ENCODE measurements around the gene RBFOX1. TPM values are rescaled to one million over a fixed set of nuclear protein-coding genes. Genes with fewer than 3 reads are reported as not detected.

RBFOX1 gene
- total and polyA plus RNA-seq, 2 donors from 2014 or later: 0.24 to 0.66 TPM

GRCh38 chr16:7378024-7378695, 45.5 kb downstream of the RBFOX1 start:
- Histone ChIP-seq H3K36me3 (ENCODE audit: control insufficient read depth in 2 of 3, insufficient read depth in 3 of 3, low read length in 3 of 3) (no peaks in the 10 kb centered on the region), H3K4me3 (ENCODE audit: low read length in 3 of 3) (no peak overlapping the region), H3K27ac (ENCODE audit: low read depth in 2 of 2, low read length in 2 of 2) (no peak overlapping the region), H3K9ac (ENCODE audit: low read length in 3 of 3) (no peak overlapping the region), H3K9me3 (ENCODE audit: control insufficient read depth in 2 of 3, insufficient read depth in 1 of 3, low read length in 3 of 3) (no peaks in the 10 kb centered on the region), H3K4me1 (ENCODE audit: control insufficient read depth in 2 of 3, insufficient read depth in 2 of 3, low read depth in 1 of 3, low read length in 3 of 3) (no peaks in the 10 kb centered on the region), H3K27me3 (ENCODE audit: control insufficient read depth, insufficient read depth, low read length) (no peaks in the 10 kb centered on the region)
- FAIRE-seq (no peak), DNase-seq (no peak)
- intact Hi-C loops (cut with DNase I): no loop called here
- no peak for TF ChIP-seq CTCF (IDR thresholded peaks at IDR 0.05; ENCODE audit: borderline replicate concordance, extremely low read depth, insufficient read depth)

- Histone ChIP-seq H3K9ac (ENCODE audit: low read length in 3 of 3) (no peak overlapping the region), H3K27ac (ENCODE audit: low read depth in 2 of 2, low read length in 2 of 2) (no peak overlapping the region), H3K4me1 (ENCODE audit: control insufficient read depth in 2 of 3, insufficient read depth in 2 of 3, low read depth in 1 of 3, low read length in 3 of 3) (no peaks in the 10 kb centered on the region), H3K9me3 (ENCODE audit: control insufficient read depth in 2 of 3, insufficient read depth in 1 of 3, low read length in 3 of 3) (no peaks in the 10 kb centered on the region), H3K4me3 (ENCODE audit: low read length in 3 of 3) (no peak overlapping the region), H3K36me3 (ENCODE audit: control insufficient read depth in 2 of 3, insufficient read depth in 3 of 3, low read length in 3 of 3) (no peaks in the 10 kb centered on the region), H3K27me3 (ENCODE audit: control insufficient read depth, insufficient read depth, low read length) (no peaks in the 10 kb centered on the region)
- TF ChIP-seq CTCF (IDR thresholded peaks at IDR 0.05; ENCODE audit: borderline replicate concordance, extremely low read depth, insufficient read depth): no peak
- no peak for FAIRE-seq
- intact Hi-C loops (cut with DNase I): no loop called here
- DNase-seq: no peak
These were observed 47.8 kb downstream of the RBFOX1 start for GRCh38 chr16:7380441-7380840.

- H3K36me3 ChIP-seq (ENCODE audit: control insufficient read depth in 2 of 3, insufficient read depth in 3 of 3, low read length in 3 of 3): no peaks in the 10 kb centered on the region
- DNase-seq: no peak
- TF ChIP-seq CTCF (IDR thresholded peaks at IDR 0.05; ENCODE audit: borderline replicate concordance, extremely low read depth, insufficient read depth): no peak
- H3K4me3 ChIP-seq (ENCODE audit: low read length in 3 of 3): no peak overlapping the region
- no peak overlapping the region for H3K27ac ChIP-seq (ENCODE audit: low read depth in 2 of 2, low read length in 2 of 2)
- FAIRE-seq: no peak
- H3K4me1 ChIP-seq (ENCODE audit: control insufficient read depth in 2 of 3, insufficient read depth in 2 of 3, low read depth in 1 of 3, low read length in 3 of 3): no peaks in the 10 kb centered on the region
- intact Hi-C loops (cut with DNase I): no loop called here
- H3K27me3 ChIP-seq (ENCODE audit: control insufficient read depth, insufficient read depth, low read length): no peaks in the 10 kb centered on the region
- no peaks in the 10 kb centered on the region for H3K9me3 ChIP-seq (ENCODE audit: control insufficient read depth in 2 of 3, insufficient read depth in 1 of 3, low read length in 3 of 3)
- no peak overlapping the region for H3K9ac ChIP-seq (ENCODE audit: low read length in 3 of 3)
These were observed 48.3 kb downstream of the RBFOX1 start for GRCh38 chr16:7380911-7381310.

- Histone ChIP-seq H3K4me1 (ENCODE audit: control insufficient read depth in 2 of 3, insufficient read depth in 2 of 3, low read depth in 1 of 3, low read length in 3 of 3) (no peaks in the 10 kb centered on the region), H3K9me3 (ENCODE audit: control insufficient read depth in 2 of 3, insufficient read depth in 1 of 3, low read length in 3 of 3) (no peaks in the 10 kb centered on the region), H3K4me3 (ENCODE audit: low read length in 3 of 3) (no peak overlapping the region), H3K27ac (ENCODE audit: low read depth in 2 of 2, low read length in 2 of 2) (no peak overlapping the region), H3K36me3 (ENCODE audit: control insufficient read depth in 2 of 3, insufficient read depth in 3 of 3, low read length in 3 of 3) (no peaks in the 10 kb centered on the region), H3K27me3 (ENCODE audit: control insufficient read depth, insufficient read depth, low read length) (no peaks in the 10 kb centered on the region), H3K9ac (ENCODE audit: low read length in 3 of 3) (no peak overlapping the region)
- intact Hi-C loops (cut with DNase I): no loop called here
- TF ChIP-seq CTCF (IDR thresholded peaks at IDR 0.05; ENCODE audit: borderline replicate concordance, extremely low read depth, insufficient read depth): no peak
- DNase-seq: no peak
- no peak for FAIRE-seq
These were observed 49.0 kb downstream of the RBFOX1 start for GRCh38 chr16:7381671-7382070.
